BLaER1 (cell line): Measurements from ENCODE around the gene ZCCHC24.

Experiments used
- H3K27ac ChIP-seq: shearing (Covaris generic); formaldehyde crosslinking; 2 replicates; pipeline ENCODE4 v1.8.1; 2022
- H3K27me3 ChIP-seq: shearing (Covaris generic); formaldehyde crosslinking; 2 replicates; pipeline ENCODE4 v1.8.1; 2022
- H3K36me3 ChIP-seq: shearing (Covaris generic); formaldehyde crosslinking; 2 replicates; pipeline ENCODE4 v1.8.1; 2022
- H3K4me1 ChIP-seq: shearing (Covaris generic); formaldehyde crosslinking; 2 replicates; pipeline ENCODE4 v1.8.1; 2022
- H3K4me2 ChIP-seq: shearing (Covaris generic); formaldehyde crosslinking; 2 replicates; pipeline ENCODE4 v1.8.1; 2022
- H3K4me3 ChIP-seq: shearing (Covaris generic); formaldehyde crosslinking; 2 replicates; pipeline ENCODE4 v1.8.1; 2022
- H3K9ac ChIP-seq: shearing (Covaris generic); formaldehyde crosslinking; 2 replicates; pipeline ENCODE4 v1.8.1; 2022
- H3K9me3 ChIP-seq: shearing (Covaris generic); formaldehyde crosslinking; 2 replicates; pipeline ENCODE4 v1.8.1; 2022
- H4K20me1 ChIP-seq: shearing (Covaris generic); formaldehyde crosslinking; 2 replicates; pipeline ENCODE4 v1.8.1; 2022
- Cebpa-rat ChIP-seq: shearing (Covaris generic); IDR thresholded peaks from 2 replicates; pipeline ENCODE4 v1.8.1; 2022

ZCCHC24 gene

GRCh38 chr10:79394664-79395063, 50.8 kb downstream of the ZCCHC24 start:
- Histone ChIP-seq H3K36me3 (no peaks in the 10 kb centered on the region), H3K27ac (peak overlapping the region; percentile 53; the same call in 1 of the 2 replicates), H3K4me2 (peak overlapping the region; percentile 63), H3K4me1 (peaks cover 40% of the 10 kb centered on the region), H3K9ac (no peak overlapping the region), H4K20me1 (no peaks in the 10 kb centered on the region), H3K9me3 (no peaks in the 10 kb centered on the region), H3K4me3 (no peak overlapping the region), H3K27me3 (no peaks in the 10 kb centered on the region)
- TF ChIP-seq Cebpa-rat: no peak

GRCh38 chr10:79393924-79394610, 51.4 kb downstream of the ZCCHC24 start:
- Histone ChIP-seq H3K9me3 (no peaks in the 10 kb centered on the region), H3K4me1 (peaks cover 46% of the 10 kb centered on the region), H3K9ac (no peak overlapping the region), H4K20me1 (no peaks in the 10 kb centered on the region), H3K36me3 (no peaks in the 10 kb centered on the region), H3K4me3 (no peak overlapping the region), H3K4me2 (peak overlapping the region; percentile 63), H3K27me3 (no peaks in the 10 kb centered on the region), H3K27ac (peak overlapping the region; percentile 53; the same call in 1 of the 2 replicates)
- no peak for TF ChIP-seq Cebpa-rat

- Histone ChIP-seq H3K9ac (no peak overlapping the region), H3K4me3 (no peak overlapping the region), H3K4me2 (peak overlapping the region; percentile 63), H3K4me1 (peaks cover 53% of the 10 kb centered on the region), H3K9me3 (no peaks in the 10 kb centered on the region), H3K27ac (peak overlapping the region; percentile 53; the same call in 1 of the 2 replicates), H3K36me3 (no peaks in the 10 kb centered on the region), H3K27me3 (no peaks in the 10 kb centered on the region), H4K20me1 (no peaks in the 10 kb centered on the region)
- no peak for TF ChIP-seq Cebpa-rat
These were observed 52.1 kb downstream of the ZCCHC24 start for GRCh38 chr10:79393221-79393923.

DNA sequence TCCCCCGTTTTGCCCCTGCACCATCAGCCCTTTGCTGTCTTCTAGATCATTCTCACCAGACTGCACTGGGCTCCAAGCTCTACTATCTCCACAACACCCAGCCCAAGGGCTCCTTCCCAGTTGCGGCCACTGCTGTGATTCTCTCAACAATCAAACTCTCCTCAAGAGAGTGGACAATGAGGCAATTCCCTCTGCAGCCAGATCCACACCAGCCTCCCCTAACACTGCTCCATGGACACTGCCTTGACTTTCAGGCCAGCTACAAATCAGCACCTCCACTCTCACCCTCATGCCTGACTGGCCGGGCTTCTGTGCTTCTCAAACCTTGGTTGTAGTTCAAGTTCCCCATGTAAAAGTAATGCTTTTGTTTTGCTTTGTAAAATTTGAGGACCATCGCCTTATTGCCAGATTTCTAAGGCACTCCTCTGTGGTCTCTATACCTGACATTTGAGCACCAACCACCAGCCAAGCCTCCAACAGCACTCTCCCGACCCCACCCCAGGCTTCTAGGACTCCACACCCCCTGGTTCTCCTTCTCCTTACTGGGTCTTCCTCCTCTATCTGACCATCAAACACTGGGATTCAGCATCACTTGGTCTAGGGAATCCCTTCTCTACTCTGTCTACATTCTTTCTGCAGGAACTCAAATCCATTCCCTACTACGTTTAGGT, 52.8 kb downstream of the ZCCHC24 start:
- TF ChIP-seq Cebpa-rat: no peak
- Histone ChIP-seq H3K27ac (peak overlapping the region; percentile 80; the same call in 1 of the 2 replicates), H3K36me3 (no peaks in the 10 kb centered on the region), H3K4me2 (no peak overlapping the region), H3K9me3 (no peaks in the 10 kb centered on the region), H4K20me1 (no peaks in the 10 kb centered on the region), H3K9ac (no peak overlapping the region), H3K27me3 (no peaks in the 10 kb centered on the region), H3K4me3 (no peak overlapping the region), H3K4me1 (peaks cover 61% of the 10 kb centered on the region)

- H4K20me1 ChIP-seq: no peaks in the 10 kb centered on the region
- no peaks in the 10 kb centered on the region for H3K9me3 ChIP-seq
- H3K4me3 ChIP-seq: no peak overlapping the region
- no peak overlapping the region for H3K9ac ChIP-seq
- H3K4me2 ChIP-seq: no peak overlapping the region
- peaks cover 65% of the 10 kb centered on the region for H3K4me1 ChIP-seq
- H3K27ac ChIP-seq: peak overlapping the region; percentile 80
- no peaks in the 10 kb centered on the region for H3K27me3 ChIP-seq
- no peak for TF ChIP-seq Cebpa-rat
- H3K36me3 ChIP-seq: peaks cover under 1% of the 10 kb centered on the region; the same call in 1 of the 2 replicates
These were observed 53.4 kb downstream of the ZCCHC24 start for GRCh38 chr10:79392020-79392398.

- H3K36me3 ChIP-seq: peaks cover 6% of the 10 kb centered on the region; the same call in 1 of the 2 replicates
- H3K27me3 ChIP-seq: no peaks in the 10 kb centered on the region
- no peaks in the 10 kb centered on the region for H4K20me1 ChIP-seq
- no peak for TF ChIP-seq Cebpa-rat
- peak overlapping the region; percentile 77 for H3K4me2 ChIP-seq
- H3K4me3 ChIP-seq: no peak overlapping the region
- H3K27ac ChIP-seq: peak overlapping the region; percentile 80
- H3K4me1 ChIP-seq: peaks cover 65% of the 10 kb centered on the region
- no peak overlapping the region for H3K9ac ChIP-seq
- H3K9me3 ChIP-seq: no peaks in the 10 kb centered on the region
These were observed 54.0 kb downstream of the ZCCHC24 start for GRCh38 chr10:79391231-79392019.

GRCh38 chr10:79390551-79391229, 54.7 kb downstream of the ZCCHC24 start:
- Histone ChIP-seq H3K9ac (peak overlapping the region; percentile 38; the same call in 1 of the 2 replicates), H3K36me3 (peaks cover 12% of the 10 kb centered on the region; the same call in 1 of the 2 replicates), H3K4me2 (peak overlapping the region; percentile 77), H3K27ac (peak overlapping the region; percentile 80), H3K4me1 (peaks cover 65% of the 10 kb centered on the region), H4K20me1 (no peaks in the 10 kb centered on the region), H3K27me3 (no peaks in the 10 kb centered on the region), H3K4me3 (no peak overlapping the region), H3K9me3 (no peaks in the 10 kb centered on the region)
- TF ChIP-seq Cebpa-rat: no peak

- no peak for TF ChIP-seq Cebpa-rat
- Histone ChIP-seq H3K27me3 (no peaks in the 10 kb centered on the region), H3K4me3 (no peak overlapping the region), H4K20me1 (no peaks in the 10 kb centered on the region), H3K9ac (peak overlapping the region; percentile 48; the same call in 1 of the 2 replicates), H3K4me1 (peaks cover 65% of the 10 kb centered on the region), H3K27ac (peak overlapping the region; percentile 80), H3K36me3 (peaks cover 14% of the 10 kb centered on the region; the same call in 1 of the 2 replicates), H3K9me3 (no peaks in the 10 kb centered on the region), H3K4me2 (peak overlapping the region; percentile 77)
These were observed 55.4 kb downstream of the ZCCHC24 start for GRCh38 chr10:79390057-79390456.
